ENCODE measurements around the gene DLG2.

Gene DLG2

GRCh38 chr11:83566950-83567349 lies 2060.2 kb downstream of the DLG2 start:
- no peak for TF ChIP-seq REST (IDR thresholded peaks at IDR 0.05; ENCODE audit: insufficient read depth in 1 of 2, low read depth in 2 of 2, low read length in 2 of 2)
- no peak for TF ChIP-seq TAF1 (IDR thresholded peaks at IDR 0.05; ENCODE audit: borderline replicate concordance, insufficient read depth, low read length)
- TF ChIP-seq POLR2AphosphoS5 (IDR thresholded peaks at IDR 0.05; ENCODE audit: low read depth, low read length), result no peak
- no peak for TF ChIP-seq FOXP2 (optimal IDR thresholded peaks at IDR 0.05; ENCODE audit: borderline replicate concordance, extremely low read depth, extremely low read length, insufficient read depth)
- TF ChIP-seq SIN3A (IDR thresholded peaks at IDR 0.05; ENCODE audit: borderline replicate concordance, insufficient read depth, low read length), result no peak

DNA sequence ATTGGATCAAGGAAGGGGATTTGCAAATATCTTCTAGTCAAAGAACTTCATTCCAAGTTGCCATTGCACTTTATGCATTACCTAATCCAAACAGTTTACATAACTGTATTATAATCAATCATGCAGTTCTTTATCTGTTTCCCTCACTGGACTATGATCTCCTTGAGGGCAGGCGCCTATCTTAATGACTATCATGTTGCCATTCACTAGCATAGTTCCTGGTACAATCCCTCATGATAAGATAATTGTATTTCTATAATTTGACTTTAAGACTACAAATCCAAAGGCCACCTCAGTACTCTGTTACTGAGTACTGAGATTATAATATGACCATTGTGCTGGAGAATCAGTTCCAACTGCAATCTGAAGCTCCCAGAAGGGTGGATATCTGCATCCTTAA lies 2062.3 kb downstream of the DLG2 start:
- TF ChIP-seq TAF1 (IDR thresholded peaks at IDR 0.05; ENCODE audit: borderline replicate concordance, insufficient read depth, low read length) (no peak), SIN3A (IDR thresholded peaks at IDR 0.05; ENCODE audit: borderline replicate concordance, insufficient read depth, low read length) (no peak), FOXP2 (optimal IDR thresholded peaks at IDR 0.05; ENCODE audit: borderline replicate concordance, extremely low read depth, extremely low read length, insufficient read depth) (no peak), POLR2AphosphoS5 (IDR thresholded peaks at IDR 0.05; ENCODE audit: low read depth, low read length) (no peak), REST (IDR thresholded peaks at IDR 0.05; ENCODE audit: insufficient read depth in 1 of 2, low read depth in 2 of 2, low read length in 2 of 2) (no peak)

- TF ChIP-seq POLR2AphosphoS5 (IDR thresholded peaks at IDR 0.05; ENCODE audit: low read depth, low read length), result no peak
These were observed 2068.9 kb downstream of the DLG2 start for GRCh38 chr11:83558281-83558680.

GRCh38 chr11:83557653-83558052 lies 2069.5 kb downstream of the DLG2 start:
- no peak for TF ChIP-seq TAF1 (IDR thresholded peaks at IDR 0.05; ENCODE audit: borderline replicate concordance, insufficient read depth, low read length)
- TF ChIP-seq SIN3A (IDR thresholded peaks at IDR 0.05; ENCODE audit: borderline replicate concordance, insufficient read depth, low read length), result no peak
- no peak for TF ChIP-seq POLR2AphosphoS5 (IDR thresholded peaks at IDR 0.05; ENCODE audit: low read depth, low read length)
- no peak for TF ChIP-seq REST (IDR thresholded peaks at IDR 0.05; ENCODE audit: insufficient read depth in 1 of 2, low read depth in 2 of 2, low read length in 2 of 2)
- no peak for TF ChIP-seq FOXP2 (optimal IDR thresholded peaks at IDR 0.05; ENCODE audit: borderline replicate concordance, extremely low read depth, extremely low read length, insufficient read depth)

- no peak for TF ChIP-seq TAF1 (IDR thresholded peaks at IDR 0.05; ENCODE audit: borderline replicate concordance, insufficient read depth, low read length)
- no peak for TF ChIP-seq SIN3A (IDR thresholded peaks at IDR 0.05; ENCODE audit: borderline replicate concordance, insufficient read depth, low read length)
- no peak for TF ChIP-seq REST (IDR thresholded peaks at IDR 0.05; ENCODE audit: insufficient read depth in 1 of 2, low read depth in 2 of 2, low read length in 2 of 2)
- no peak for TF ChIP-seq FOXP2 (optimal IDR thresholded peaks at IDR 0.05; ENCODE audit: borderline replicate concordance, extremely low read depth, extremely low read length, insufficient read depth)
- TF ChIP-seq POLR2AphosphoS5 (IDR thresholded peaks at IDR 0.05; ENCODE audit: low read depth, low read length), result no peak
These were observed 2072.3 kb downstream of the DLG2 start for GRCh38 chr11:83554876-83555275.
